H1 (cell line): ENCODE measurements around the gene KNDC1.

Experiments used
- ATF2 ChIP-seq: IDR thresholded peaks from 2 replicates; pipeline ENCODE4 v1.6.1; 2012; ENCODE audit warnings: low read length, inconsistent platforms
- CTCF ChIP-seq, 3 experiments: IDR thresholded peaks; 1 replicate in 2 of 3; 2 replicates in 1 of 3; pipeline versions ENCODE4 v1.5.1 to v1.6.1; 2011; ENCODE audit warnings: low read length in 3 of 3, mild to moderate bottlenecking in 3 of 3, inconsistent platforms in 2 of 3, low read depth in 1 of 3, moderate library complexity in 1 of 3; ENCODE audit not compliant: insufficient read depth in 1 of 3; ENCODE audit errors: control extremely low read depth in 1 of 3
- JUND ChIP-seq: IDR thresholded peaks from 2 replicates; pipeline ENCODE4 v1.6.1; 2011; ENCODE audit warnings: mild to moderate bottlenecking, improper control_type of control experiment, low read length
- POLR2A ChIP-seq, 2 experiments: IDR thresholded peaks; 1 replicate in 1 of 2; 2 replicates in 1 of 2; pipeline ENCODE4 v1.6.1; 2011; ENCODE audit warnings: low read depth in 2 of 2, low read length in 2 of 2, mild to moderate bottlenecking in 2 of 2; ENCODE audit errors: control extremely low read depth in 1 of 2
- POLR2AphosphoS5 ChIP-seq: IDR thresholded peaks from 2 replicates; pipeline ENCODE4 v1.6.1; 2011; ENCODE audit warnings: low read depth, low read length
- TAF7 ChIP-seq: optimal IDR thresholded peaks from 2 replicates; pipeline ENCODE3; 2011; ENCODE audit warnings: low read depth, mild to moderate bottlenecking, inconsistent platforms, low read length, moderate library complexity, borderline replicate concordance

DNA sequence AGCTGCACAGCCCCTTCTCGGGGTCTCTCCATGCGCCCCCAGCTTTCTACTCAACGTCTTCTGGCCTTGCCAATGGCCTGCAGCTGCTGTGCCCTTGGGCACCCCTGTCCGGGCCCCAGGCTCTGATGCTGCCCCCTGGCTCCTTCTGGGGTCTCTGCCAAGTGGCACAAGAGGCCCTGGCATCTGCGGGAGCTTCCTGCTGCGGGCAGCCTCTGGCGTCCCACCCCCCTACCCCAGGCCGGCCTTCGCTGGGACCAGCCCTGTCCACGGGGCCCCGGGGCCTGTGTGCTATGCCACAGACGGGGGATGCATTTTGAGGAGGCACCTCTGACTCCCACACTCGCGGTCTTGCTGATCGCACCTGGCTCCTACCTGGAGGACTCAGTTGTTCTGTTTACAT lies 80.0 kb downstream of the KNDC1 start:
- no peak for TF ChIP-seq POLR2AphosphoS5
- TF ChIP-seq ATF2 = no peak
- TF ChIP-seq JUND = no peak
- no peak for TF ChIP-seq TAF7
- no peak for TF ChIP-seq CTCF (IDR thresholded peaks at IDR 0.05; ENCODE audit: control extremely low read depth in 1 of 3, insufficient read depth in 1 of 3, low read depth in 1 of 3, low read length in 3 of 3)
- TF ChIP-seq POLR2A (IDR thresholded peaks at IDR 0.05; ENCODE audit: control extremely low read depth in 1 of 2, low read depth in 2 of 2, low read length in 2 of 2) = no peak
